Skeletal muscle satellite cell (primary cell): Measurements from ENCODE around the gene ITGB3.
"Not testable (repeated sequence)": the region's sequence is repeated elsewhere in the genome, so short reads cannot be mapped to it uniquely, and the experiment has no call there.

ENCODE experiments used
- H3K27me3 ChIP-seq: 2 replicates; pipeline ENCODE4 v1.7.0; 2013; ENCODE audit warnings: low read length; ENCODE audit not compliant: control insufficient read depth, insufficient read depth
- H3K36me3 ChIP-seq: 2 replicates; pipeline ENCODE4 v1.7.0; 2013; ENCODE audit warnings: mild to moderate bottlenecking, control low read depth, low read length; ENCODE audit not compliant: insufficient read depth
- H3K4me1 ChIP-seq: 2 replicates; pipeline ENCODE4 v1.7.0; 2013; ENCODE audit warnings: low read length; ENCODE audit not compliant: control insufficient read depth, insufficient read depth
- H3K4me2 ChIP-seq: 2 replicates; pipeline ENCODE4 v1.7.0; 2013; ENCODE audit warnings: mild to moderate bottlenecking, low read length
- H3K4me3 ChIP-seq: 2 replicates; pipeline ENCODE4 v1.7.0; 2013; ENCODE audit warnings: low read length
- H3K9ac ChIP-seq: 2 replicates; pipeline ENCODE4 v1.7.0; 2013; ENCODE audit warnings: mild to moderate bottlenecking, low read depth, low read length, moderate library complexity
- H3K9me3 ChIP-seq: replicated peaks from 2 replicates; pipeline ENCODE4 v1.7.0; 2013; ENCODE audit warnings: mild to moderate bottlenecking, control low read depth, low read length

Gene ITGB3

GRCh38 chr17:47252209-47252608, 1.4 kb upstream of the ITGB3 start:
- H3K9ac ChIP-seq, result no peak overlapping the region
- H3K4me2 ChIP-seq, result no peak overlapping the region
- peaks cover 14% of the 10 kb centered on the region for H3K4me1 ChIP-seq
- no peak overlapping the region for H3K4me3 ChIP-seq
- no peaks in the 10 kb centered on the region for H3K36me3 ChIP-seq
- no peaks in the 10 kb centered on the region for H3K27me3 ChIP-seq
- H3K9me3 ChIP-seq, result no peaks in the 10 kb centered on the region

DNA sequence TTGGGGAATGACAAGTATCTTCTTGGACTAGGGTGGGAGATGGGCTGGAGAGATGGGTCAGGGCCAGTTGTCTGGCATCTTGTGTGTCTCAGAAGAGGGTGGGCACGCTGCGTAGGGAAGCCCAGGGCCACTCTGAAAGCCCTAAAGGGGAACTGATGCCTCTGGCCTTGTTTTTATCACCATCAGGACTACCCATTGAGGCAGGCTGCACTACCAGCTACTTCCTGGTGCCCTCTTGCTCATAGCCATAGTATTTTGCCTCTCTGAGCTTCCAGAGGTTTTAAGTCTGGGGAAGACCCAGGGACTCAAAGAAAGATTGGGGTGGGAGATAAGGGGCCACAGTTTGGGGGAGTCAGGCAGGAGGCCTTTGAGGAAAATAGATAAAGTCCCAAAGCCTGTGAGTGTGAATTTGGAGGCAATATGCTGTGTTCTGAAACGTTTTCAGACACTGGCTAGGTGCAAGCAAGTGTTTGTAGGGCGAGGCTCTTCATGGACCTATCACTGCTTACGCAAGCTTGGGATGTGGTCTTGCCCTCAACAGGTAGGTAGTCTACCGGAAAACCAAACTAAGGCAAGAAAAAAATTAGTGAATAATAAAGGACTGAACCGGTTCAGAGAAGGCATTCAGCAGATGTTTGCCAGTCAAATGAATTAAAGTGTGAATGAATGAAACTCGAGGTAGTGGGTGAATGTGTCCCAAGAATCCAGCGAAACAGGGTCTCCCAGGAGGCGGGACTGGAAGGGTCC, 688 bp upstream of the ITGB3 start:
- Histone ChIP-seq H3K9ac (peak overlapping the region; percentile 84), H3K36me3 (no peaks in the 10 kb centered on the region), H3K4me2 (peak overlapping the region; percentile 96), H3K4me3 (peak overlapping the region; percentile 82), H3K9me3 (no peaks in the 10 kb centered on the region), H3K4me1 (peaks cover 21% of the 10 kb centered on the region), H3K27me3 (no peaks in the 10 kb centered on the region)

DNA sequence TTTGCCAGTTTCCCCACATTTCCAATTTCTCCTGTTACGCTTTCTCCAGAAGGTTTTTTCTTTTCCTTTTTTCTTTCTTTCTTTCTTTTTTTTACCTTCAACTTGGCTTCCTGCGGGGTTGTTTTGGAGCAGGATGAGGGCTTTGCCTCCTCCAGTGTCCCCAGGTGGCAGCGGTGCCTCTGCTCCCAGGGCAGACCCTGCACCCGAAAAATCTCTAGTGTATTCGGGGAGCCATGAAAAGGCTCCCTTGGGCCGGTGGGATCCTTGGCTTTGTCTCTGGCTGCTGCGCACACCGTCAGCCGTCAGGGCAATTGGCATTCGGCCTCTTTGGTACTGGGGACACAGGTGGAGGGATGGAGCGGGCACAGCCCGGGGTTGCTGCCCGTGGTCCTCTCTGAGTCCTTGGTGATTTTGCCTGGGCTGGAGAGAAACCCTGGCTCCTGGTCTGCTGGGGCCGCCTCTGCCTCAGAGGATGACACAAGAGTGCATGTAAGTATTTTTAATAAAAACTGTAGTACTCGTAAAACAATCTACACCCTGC, 846 bp downstream of the ITGB3 start:
- Histone ChIP-seq H3K4me3 (peak overlapping the region; percentile 82), H3K27me3 (no peaks in the 10 kb centered on the region), H3K4me2 (peak overlapping the region; percentile 96), H3K9me3 (no peaks in the 10 kb centered on the region), H3K4me1 (peaks cover 26% of the 10 kb centered on the region), H3K36me3 (no peaks in the 10 kb centered on the region), H3K9ac (peak overlapping the region; percentile 84)

GRCh38 chr17:47257651-47258339, 4.2 kb downstream of the ITGB3 start:
- Histone ChIP-seq H3K4me2 (peak overlapping the region; percentile 68), H3K4me1 (peaks cover 26% of the 10 kb centered on the region), H3K36me3 (no peaks in the 10 kb centered on the region), H3K9me3 (no peaks in the 10 kb centered on the region), H3K9ac (peak overlapping the region; percentile 40), H3K4me3 (peak overlapping the region; percentile 39), H3K27me3 (no peaks in the 10 kb centered on the region)

- Histone ChIP-seq H3K4me1 (peaks cover 32% of the 10 kb centered on the region), H3K27me3 (no peaks in the 10 kb centered on the region), H3K9me3 (no peaks in the 10 kb centered on the region), H3K4me3 (no peak overlapping the region), H3K36me3 (no peaks in the 10 kb centered on the region), H3K4me2 (no peak overlapping the region), H3K9ac (no peak overlapping the region)
Measured at GRCh38 chr17:47262586-47262985, 9.0 kb downstream of the ITGB3 start.

- no peaks in the 10 kb centered on the region for H3K27me3 ChIP-seq
- H3K4me2 ChIP-seq, result no peak overlapping the region
- H3K4me1 ChIP-seq, result peaks cover 35% of the 10 kb centered on the region
- H3K4me3 ChIP-seq, result no peak overlapping the region
- no peaks in the 10 kb centered on the region for H3K9me3 ChIP-seq
- no peak overlapping the region for H3K9ac ChIP-seq
- no peaks in the 10 kb centered on the region for H3K36me3 ChIP-seq
Measured at GRCh38 chr17:47264166-47264565, 10.5 kb downstream of the ITGB3 start.

- no peaks in the 10 kb centered on the region for H3K27me3 ChIP-seq
- H3K36me3 ChIP-seq, result no peaks in the 10 kb centered on the region
- H3K9me3 ChIP-seq, result no peaks in the 10 kb centered on the region
- H3K4me1 ChIP-seq, result peaks cover 35% of the 10 kb centered on the region
- H3K9ac ChIP-seq, result peak overlapping the region; percentile 73
- H3K4me2 ChIP-seq, result no peak overlapping the region
- H3K4me3 ChIP-seq, result no peak overlapping the region
Measured at GRCh38 chr17:47265983-47266541, 12.4 kb downstream of the ITGB3 start.

DNA sequence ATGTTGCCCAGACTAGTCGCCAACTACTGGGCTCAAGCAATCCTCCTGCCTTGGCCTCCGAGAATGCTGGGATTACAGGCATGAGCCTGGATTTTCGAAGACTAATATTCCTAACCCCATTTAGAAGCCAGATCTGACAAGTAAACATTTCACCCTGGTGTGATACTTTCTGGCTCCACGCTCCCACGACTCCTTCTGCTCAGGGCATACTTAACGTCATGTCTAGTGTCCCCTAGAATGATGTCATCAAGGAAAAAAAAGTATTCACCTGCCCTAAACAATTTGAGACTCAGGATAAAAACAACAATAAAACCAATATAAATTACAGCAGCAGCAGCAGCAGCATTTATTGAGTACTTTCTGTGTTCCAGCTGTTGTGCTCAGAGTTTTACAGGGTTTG, 13.2 kb downstream of the ITGB3 start:
- H3K4me1 ChIP-seq, result peaks cover 35% of the 10 kb centered on the region

DNA sequence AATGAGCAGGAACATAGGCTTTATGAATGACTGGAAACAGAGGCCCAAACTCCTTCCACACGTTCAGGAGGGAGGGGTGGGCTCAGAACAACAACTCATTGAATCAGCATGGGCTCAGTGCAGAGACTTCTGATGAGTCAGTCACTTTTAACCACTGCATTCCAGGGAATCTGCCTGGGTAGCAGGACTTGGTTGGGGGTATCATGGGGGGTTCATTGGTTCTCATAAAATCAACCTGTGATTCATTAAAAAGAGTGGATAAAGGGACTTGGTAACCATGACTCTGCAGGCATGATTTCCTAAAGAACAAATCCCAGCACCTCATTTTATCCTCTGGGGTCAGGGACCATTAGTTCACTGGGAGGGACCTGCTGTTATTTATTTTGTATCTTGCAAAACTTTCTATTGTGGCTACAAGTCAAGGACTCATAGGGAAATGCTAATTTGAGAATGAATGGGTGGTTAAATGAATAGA, 13.8 kb downstream of the ITGB3 start:
- Histone ChIP-seq H3K4me3 (peak overlapping the region; percentile 22), H3K9ac (peak overlapping the region; percentile 73), H3K9me3 (no peaks in the 10 kb centered on the region), H3K27me3 (no peaks in the 10 kb centered on the region), H3K4me1 (peaks cover 35% of the 10 kb centered on the region), H3K4me2 (peak overlapping the region; percentile 24), H3K36me3 (no peaks in the 10 kb centered on the region)

More for the DNA sequence above, 13.2 kb downstream of the ITGB3 start:
- Histone ChIP-seq H3K27me3 (no peaks in the 10 kb centered on the region), H3K4me2 (peak overlapping the region; percentile 24), H3K4me3 (peak overlapping the region; percentile 22), H3K9ac (peak overlapping the region; percentile 73), H3K36me3 (no peaks in the 10 kb centered on the region), H3K9me3 (no peaks in the 10 kb centered on the region)

DNA sequence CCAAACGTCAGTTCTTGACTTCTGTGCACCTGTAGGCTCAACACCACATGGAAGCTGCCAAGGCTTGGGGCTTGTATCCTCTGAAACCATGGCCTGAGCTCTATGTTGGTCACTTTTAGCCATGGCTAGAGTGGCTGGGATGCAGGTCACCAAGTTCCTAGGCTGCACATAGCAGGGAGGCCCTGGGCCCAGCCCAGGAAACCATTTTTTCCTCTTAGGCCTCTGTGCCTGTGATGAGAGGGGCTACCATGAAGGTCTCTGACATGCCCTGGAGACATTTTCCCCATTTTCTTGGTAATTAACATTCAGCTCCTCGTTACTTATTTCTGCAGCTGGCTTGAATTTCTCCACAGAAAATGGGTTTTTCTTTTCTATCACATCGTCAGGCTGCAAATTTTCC, 15.3 kb downstream of the ITGB3 start:
- not testable (repeated sequence) for H3K4me3 ChIP-seq, H3K9ac ChIP-seq, H3K36me3 ChIP-seq, H3K9me3 ChIP-seq, H3K27me3 ChIP-seq, H3K4me2 ChIP-seq
- peaks cover 35% of the 10 kb centered on the region for H3K4me1 ChIP-seq

DNA sequence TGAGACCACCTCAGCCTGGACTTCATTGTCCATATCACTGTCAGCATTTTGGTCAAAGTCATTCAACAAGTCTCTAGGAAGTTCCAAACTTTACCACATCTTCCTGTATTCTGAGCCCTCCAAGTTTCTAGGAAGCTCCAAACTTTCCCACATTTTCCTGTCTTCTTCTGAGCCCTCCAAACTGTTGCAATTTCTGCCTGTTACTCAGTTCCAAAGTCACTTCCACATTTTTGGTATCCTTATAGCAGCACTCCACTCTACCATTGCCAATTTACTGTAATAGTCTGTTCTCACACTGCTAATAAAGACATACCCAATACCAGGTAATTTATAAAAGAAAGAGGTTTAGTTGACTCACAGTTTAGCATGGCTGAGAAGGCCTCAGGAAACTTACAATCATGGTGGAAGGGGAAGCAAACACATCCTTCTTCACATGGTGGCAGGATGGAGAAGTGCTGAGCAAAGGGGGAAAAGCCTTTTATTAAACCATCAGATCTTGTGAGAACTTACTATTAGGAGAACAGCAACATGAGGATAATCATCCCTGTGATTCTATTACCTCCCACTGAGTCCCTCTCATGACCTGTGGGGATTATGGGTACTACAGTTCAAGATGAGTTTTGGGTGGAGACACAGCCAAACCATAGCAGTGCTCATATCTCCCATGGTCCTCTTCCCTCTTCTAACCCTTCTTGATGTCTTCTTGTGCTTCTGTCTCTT, 16.1 kb downstream of the ITGB3 start:
- not testable (repeated sequence) for H3K27me3 ChIP-seq, H3K4me2 ChIP-seq, H3K4me3 ChIP-seq, H3K9me3 ChIP-seq, H3K9ac ChIP-seq, H3K36me3 ChIP-seq
- peaks cover 35% of the 10 kb centered on the region for H3K4me1 ChIP-seq
